K562 (cell line): ENCODE measurements around the gene IGFBP4. TPM values are rescaled to one million over a fixed set of nuclear protein-coding genes. Genes with fewer than 3 reads are reported as not detected.

Experiments
- AFF1 ChIP-seq, 2 experiments: fragments of 450-650 bp; IDR thresholded peaks; 2 replicates each; pipeline ENCODE4 v1.6.1; 2018; ENCODE audit warnings: mild to moderate bottlenecking in 2 of 2, low read depth in 1 of 2; ENCODE audit not compliant: partially characterized antibody in 2 of 2
- BCOR ChIP-seq: fragments of 450-650 bp; IDR thresholded peaks from 2 replicates; pipeline ENCODE4 v1.6.1; 2016
- MECOM ChIP-seq: fragments of 250-450 bp; sonication (Bioruptor Pico); IDR thresholded peaks from 2 replicates; pipeline ENCODE4 v1.8.0; 2022; ENCODE audit warnings: inconsistent platforms
- NR2C1 ChIP-seq, 2 experiments: fragments of 450-650 bp; IDR thresholded peaks; 2 replicates each; pipeline ENCODE4 v1.6.1; 2017; ENCODE audit warnings: mild to moderate bottlenecking in 2 of 2, antibody characterized with exemption in 1 of 2, inconsistent platforms in 1 of 2, missing compliant biosample characterization in 1 of 2, missing genetic modification characterization in 1 of 2
- RBM25 ChIP-seq: fragments of 200-400 bp; formaldehyde crosslinking; IDR thresholded peaks from 2 replicates; pipeline ENCODE4 v1.6.1; 2018; ENCODE audit warnings: low read length, low read depth, moderate library complexity; ENCODE audit not compliant: severe bottlenecking
- USF1 ChIP-seq: sonication (generic); formaldehyde crosslinking; IDR thresholded peaks from 2 replicates; pipeline ENCODE4 v1.9.0; 2022; ENCODE audit warnings: mild to moderate bottlenecking, missing genetic modification reagents
- ZBTB1 ChIP-seq: sonication (generic); formaldehyde crosslinking; IDR thresholded peaks from 2 replicates; pipeline ENCODE4 v1.8.1; 2023; ENCODE audit warnings: missing genetic modification reagents, low read depth, mild to moderate bottlenecking, borderline replicate concordance
- ZBTB11 ChIP-seq, 3 experiments: fragments of 200-800 bp in 1 of 3; fragments of 250-450 bp in 1 of 3; fragments of 450-650 bp in 1 of 3; sonication (Bioruptor Pico) in 1 of 3; sonication (Bioruptor generic) in 1 of 3; formaldehyde crosslinking in 1 of 3; IDR thresholded peaks; 2 replicates each; pipeline versions ENCODE4 v1.6.1 to v1.8.0; 2016 to 2022; ENCODE audit warnings: mild to moderate bottlenecking in 2 of 3, missing genetic modification characterization in 2 of 3, missing compliant biosample characterization in 1 of 3, moderate library complexity in 1 of 3
- ZBTB26 ChIP-seq: fragments of 450-650 bp; formaldehyde crosslinking; IDR thresholded peaks from 2 replicates; pipeline ENCODE4 v1.4.0; 2022; ENCODE audit warnings: missing genetic modification characterization
- ZC3H8 ChIP-seq: fragments of 450-650 bp; IDR thresholded peaks from 2 replicates; pipeline ENCODE4 v1.6.1; 2017
- ZFP30 ChIP-seq: fragments of 250-450 bp; sonication (Bioruptor Pico); IDR thresholded peaks from 2 replicates; pipeline ENCODE4 v1.8.0; 2022; ENCODE audit warnings: moderate library complexity, mild to moderate bottlenecking, inconsistent platforms, borderline replicate concordance
- ZNF165 ChIP-seq: fragments of 250-450 bp; sonication (Bioruptor Pico); IDR thresholded peaks from 2 replicates; pipeline ENCODE4 v1.4.0; 2020; ENCODE audit warnings: borderline replicate concordance
- ZNF224 ChIP-seq: sonication (generic); formaldehyde crosslinking; IDR thresholded peaks from 2 replicates; pipeline ENCODE4 v1.8.0; 2022; ENCODE audit warnings: mild to moderate bottlenecking, missing genetic modification reagents
- ZNF583 ChIP-seq: fragments of 250-450 bp; sonication (Bioruptor Pico); IDR thresholded peaks from 2 replicates; pipeline ENCODE4 v1.4.0; 2020
- ZNF584 ChIP-seq: fragments of 200-800 bp; sonication (Bioruptor generic); IDR thresholded peaks from 2 replicates; pipeline ENCODE4 v1.6.1; 2016; ENCODE audit warnings: low read depth, mild to moderate bottlenecking, missing genetic modification characterization, missing compliant biosample characterization
- ZNF696 ChIP-seq: fragments of 250-450 bp; sonication (Bioruptor Pico); conservative IDR thresholded peaks from 2 replicates; pipeline ENCODE4 v1.4.0; 2020; ENCODE audit warnings: mild to moderate bottlenecking, moderate library complexity
- ZNF699 ChIP-seq: fragments of 250-450 bp; sonication (Bioruptor Pico); IDR thresholded peaks from 2 replicates; pipeline ENCODE4 v1.8.0; 2021; ENCODE audit warnings: mild to moderate bottlenecking, moderate library complexity; ENCODE audit not compliant: insufficient replicate concordance
- polyA plus RNA-seq, 8 experiments: library from polyadenylated mRNA; depleted of rRNA in 4 of 8; stranded (reverse) in 5 of 8; unstranded in 3 of 8; fragments of >200 nt; fragmentation: Nextera tagmentation in 2 of 8; fragmentation: Illumina TruSeq in 1 of 8; extraction: Ambion mirVana in 2 of 8; extraction: Trizol in 1 of 8; gene quantifications; 2 replicates each; pipeline versions ENCODE4 v1.2.1 to v1.2.3, GENCODE V29; 2011 to 2014; ENCODE audit warnings: inconsistent platforms in 1 of 8, missing spikeins in 1 of 8
- total RNA-seq, 7 experiments: library from RNA; depleted of rRNA in 6 of 7; stranded (reverse); fragments of >200 nt in 6 of 7; fragmentation: Illumina TruSeq in 2 of 7; extraction: Trizol in 2 of 7; gene quantifications; 2 replicates each; pipeline versions ENCODE4 v1.2.1 to v1.2.3, GENCODE V29; 2011 to 2021; ENCODE audit warnings: low replicate concordance in 1 of 7

The IGFBP4 gene
- total and polyA plus RNA-seq, 9 of the 15 experiments (the other 6 are each of a cell fraction or from before 2014, with no cell fraction given): 8.8 to 99.8 (median 18.6) TPM

- TF ChIP-seq RBM25: peak; percentile 96
- no peak for TF ChIP-seq ZFP30 (CRISPR knock-in tag)
- TF ChIP-seq ZC3H8: no peak
- TF ChIP-seq ZNF165 (CRISPR knock-in tag): no peak
- 0 out of 2 replicates have a peak, but pooled peaks have one; percentile 20 for TF ChIP-seq MECOM (CRISPR knock-in tag)
- no peak for TF ChIP-seq ZNF696 (CRISPR knock-in tag)
- TF ChIP-seq ZBTB1 (CRISPR knock-in tag): no peak
- TF ChIP-seq ZNF584 (CRISPR knock-in tag): no peak
- no peak for TF ChIP-seq USF1 (CRISPR knock-in tag)
- peak; percentile 20; the same call in 1 of the 2 replicates for TF ChIP-seq ZNF583 (CRISPR knock-in tag)
- TF ChIP-seq ZNF699 (CRISPR knock-in tag): no peak
- peak; percentile 97 for TF ChIP-seq BCOR
- no peak for TF ChIP-seq AFF1 (IDR thresholded peaks at IDR 0.05; ENCODE audit: low read depth in 1 of 2, partially characterized antibody in 2 of 2)
- no peak for TF ChIP-seq NR2C1 (IDR thresholded peaks at IDR 0.05)
- TF ChIP-seq NR2C1 (tag; IDR thresholded peaks at IDR 0.05): no peak
- TF ChIP-seq ZNF224 (CRISPR knock-in tag): no peak
- no peak for TF ChIP-seq ZBTB11 (CRISPR knock-in tag; IDR thresholded peaks at IDR 0.05)
- TF ChIP-seq ZBTB26 (CRISPR knock-in tag): no peak
Observed at GRCh38 chr17:40437095-40437732, 6.0 kb upstream of the IGFBP4 start (continued).
